Ecto neural progenitor cell (in vitro differentiated cells): ENCODE results near the gene KCNJ6.
"Not testable (repeated sequence)": the region's sequence is repeated elsewhere in the genome, so short reads cannot be mapped to it uniquely, and the experiment has no call there.

ENCODE experiments used
- DNase-seq: peaks from one replicate; pipeline ENCODE4 v3.0.0-alpha.2; 2018; ENCODE audit warnings: low spot score

KCNJ6 gene

GRCh38 chr21:37732927-37733326, 183.3 kb downstream of the KCNJ6 start:
- DNase-seq, result no peak

GRCh38 chr21:37724201-37724600, 192.1 kb downstream of the KCNJ6 start:
- no peak for DNase-seq

- no peak for DNase-seq
These were observed 198.7 kb downstream of the KCNJ6 start for GRCh38 chr21:37717534-37717933.

GRCh38 chr21:37712569-37712934, 203.7 kb downstream of the KCNJ6 start:
- DNase-seq, result not testable (repeated sequence)

GRCh38 chr21:37711836-37712568, 204.3 kb downstream of the KCNJ6 start:
- DNase-seq, result peak; percentile 76

- DNase-seq, result no peak
These were observed 204.9 kb downstream of the KCNJ6 start for GRCh38 chr21:37711286-37711829.

- no peak for DNase-seq
These were observed 205.5 kb downstream of the KCNJ6 start for GRCh38 chr21:37710546-37711285.

GRCh38 chr21:37704751-37705150, 211.5 kb downstream of the KCNJ6 start:
- no peak for DNase-seq

- DNase-seq, result no peak
These were observed 214.0 kb downstream of the KCNJ6 start for GRCh38 chr21:37702241-37702640.

GRCh38 chr21:37700641-37701202, 215.5 kb downstream of the KCNJ6 start:
- peak; percentile 56 for DNase-seq

GRCh38 chr21:37699024-37699775, 217.1 kb downstream of the KCNJ6 start:
- DNase-seq, result no peak

GRCh38 chr21:37696936-37697335, 219.3 kb downstream of the KCNJ6 start:
- no peak for DNase-seq

- no peak for DNase-seq
These were observed 221.1 kb downstream of the KCNJ6 start for GRCh38 chr21:37695111-37695510.

GRCh38 chr21:37688952-37689659, 227.2 kb downstream of the KCNJ6 start:
- no peak for DNase-seq

- DNase-seq, result no peak
These were observed 229.1 kb downstream of the KCNJ6 start for GRCh38 chr21:37686991-37687810.

GRCh38 chr21:37684547-37684946, 231.7 kb downstream of the KCNJ6 start:
- no peak for DNase-seq

- no peak for DNase-seq
These were observed 232.2 kb downstream of the KCNJ6 start for GRCh38 chr21:37684115-37684493.

GRCh38 chr21:37683396-37684114, 232.7 kb downstream of the KCNJ6 start:
- no peak for DNase-seq

GRCh38 chr21:37682966-37683365, 233.3 kb downstream of the KCNJ6 start:
- DNase-seq, result no peak

GRCh38 chr21:37677006-37677405, 239.3 kb downstream of the KCNJ6 start:
- peak; percentile 12 for DNase-seq
